PC-9 (cell line): ENCODE results near the gene USH1C. TPM values are rescaled to one million over a fixed set of nuclear protein-coding genes. Genes with fewer than 3 reads are reported as not detected.

Source experiments
- Bru-seq: library from RNA; stranded (reverse); fragments of 400-500 nt; gene quantifications from one replicate; lab custom pipeline; 2021; lab: Mats Ljungman, UMichigan
- BruChase-seq, 2 experiments: library from RNA; stranded (reverse); fragments of 400-500 nt; gene quantifications; one replicate each; lab custom pipeline; 2021; lab: Mats Ljungman, UMichigan
- BruUV-seq: library from RNA; stranded (reverse); fragments of 400-500 nt; replicated peaks from 2 replicates; lab custom pipeline; 2021; lab: Mats Ljungman, UMichigan
- CTCF ChIA-PET: fragments of 300-600 bp; sonication (Branson Sonifier 250); formaldehyde crosslinking; loops from one replicate; lab custom pipeline; 2022; ENCODE audit warnings: antibody characterized with exemption; lab: Charles Lee
- POLR2A ChIA-PET: fragments of 300-600 bp; sonication (Branson Sonifier 250); formaldehyde crosslinking; loops from one replicate; lab custom pipeline; 2022; ENCODE audit warnings: antibody characterized with exemption; ENCODE audit not compliant: unreplicated experiment; lab: Charles Lee
- DNase-seq, 2 experiments: peaks; one replicate each; pipeline versions ENCODE4 v3.0.0 to v3.0.0-alpha.2; 2015 to 2022; ENCODE audit warnings: mixed read lengths in 1 of 2
- H2AFZ ChIP-seq: fragments of 200-600 bp; sonication (generic); 2 replicates; pipeline ENCODE4 v1.8.1; 2017; ENCODE audit warnings: antibody characterized with exemption
- H3F3A ChIP-seq: fragments of 200-600 bp; sonication (generic); 2 replicates; pipeline ENCODE4 v1.8.1; 2017; ENCODE audit warnings: antibody characterized with exemption, mild to moderate bottlenecking, low read depth; ENCODE audit not compliant: insufficient read depth
- H3K27ac ChIP-seq: fragments of 200-600 bp; sonication (generic); 2 replicates; pipeline ENCODE4 v1.6.1; 2016; ENCODE audit warnings: mixed run types
- H3K27me3 ChIP-seq: fragments of 200-600 bp; sonication (generic); 2 replicates; pipeline ENCODE4 v1.6.1; 2016; ENCODE audit warnings: low read depth, mixed run types; ENCODE audit not compliant: insufficient read depth
- H3K36me3 ChIP-seq: fragments of 200-600 bp; sonication (generic); 2 replicates; pipeline ENCODE4 v1.6.1; 2016; ENCODE audit warnings: low read depth, mixed run types
- H3K4me1 ChIP-seq: fragments of 200-600 bp; sonication (generic); replicated peaks from 2 replicates; pipeline ENCODE4 v1.6.1; 2016; ENCODE audit warnings: mixed run types; ENCODE audit not compliant: insufficient read depth
- H3K4me2 ChIP-seq: fragments of 200-600 bp; sonication (generic); 2 replicates; pipeline ENCODE4 v1.6.1; 2017; ENCODE audit warnings: mixed run types
- H3K4me3 ChIP-seq: fragments of 200-600 bp; sonication (generic); 2 replicates; pipeline ENCODE4 v1.6.1; 2016; ENCODE audit warnings: mixed run types
- H3K79me2 ChIP-seq: fragments of 200-600 bp; sonication (generic); 2 replicates; pipeline ENCODE4 v1.6.1; 2017; ENCODE audit warnings: low read depth, mixed run types
- H3K9me2 ChIP-seq: fragments of 200-600 bp; sonication (generic); 2 replicates; pipeline ENCODE4 v1.8.1; 2017; ENCODE audit warnings: mild to moderate bottlenecking; ENCODE audit not compliant: insufficient read depth
- H3K9me3 ChIP-seq: fragments of 200-600 bp; sonication (generic); 2 replicates; pipeline ENCODE4 v1.8.1; 2016; ENCODE audit warnings: low read depth; ENCODE audit not compliant: insufficient read depth
- H4K20me1 ChIP-seq: fragments of 200-600 bp; sonication (generic); 2 replicates; pipeline ENCODE4 v1.8.1; 2017; ENCODE audit not compliant: insufficient read depth
- EZH2 ChIP-seq: fragments of 200-600 bp; sonication (generic); IDR thresholded peaks from 2 replicates; pipeline ENCODE4 v1.8.0; 2017; ENCODE audit warnings: antibody characterized with exemption, low read depth
- intact Hi-C: fragments of 100-400 bp; cut with micrococcal nuclease; formaldehyde crosslinking; loops from one replicate; pipeline ENCODE4 v1.10.0; 2022; ENCODE audit not compliant: unreplicated experiment
- long read RNA-seq: library from polyadenylated mRNA; stranded (forward); transcript quantifications from one replicate; pipeline ENCODE4 v2.0.0, GENCODE V29; 2022
- total RNA-seq: library from RNA; stranded (reverse); gene quantifications from 2 replicates; pipeline ENCODE4 v1.2.3, GENCODE V29; 2021
- TF ChIP-seq, protein P1 (sequence below): fragments of 200-600 bp; sonication (generic); conservative IDR thresholded peaks from 2 replicates; pipeline ENCODE4 v1.6.1; 2017; ENCODE audit warnings: mixed run types, antibody characterized with exemption, mild to moderate bottlenecking, moderate library complexity

The USH1C gene
- total RNA-seq (not detected in 2 replicates), Bru-seq, nascent RNA (not detected), BruChase-seq, experiment 1, labeled RNA remaining after a 2-hour chase (not detected), BruChase-seq, experiment 2, labeled RNA remaining after a 6-hour chase (not detected)
- long read RNA-seq, result 0 reads

GRCh38 chr11:17544181-17544622 lies at the start of gene USH1C:
TSS of gene USH1C (minus strand) at chr11:17544416. CDS start at chr11:17544307, 109 bp downstream.
- POLR2A ChIA-PET, result no interaction called here

DNA sequence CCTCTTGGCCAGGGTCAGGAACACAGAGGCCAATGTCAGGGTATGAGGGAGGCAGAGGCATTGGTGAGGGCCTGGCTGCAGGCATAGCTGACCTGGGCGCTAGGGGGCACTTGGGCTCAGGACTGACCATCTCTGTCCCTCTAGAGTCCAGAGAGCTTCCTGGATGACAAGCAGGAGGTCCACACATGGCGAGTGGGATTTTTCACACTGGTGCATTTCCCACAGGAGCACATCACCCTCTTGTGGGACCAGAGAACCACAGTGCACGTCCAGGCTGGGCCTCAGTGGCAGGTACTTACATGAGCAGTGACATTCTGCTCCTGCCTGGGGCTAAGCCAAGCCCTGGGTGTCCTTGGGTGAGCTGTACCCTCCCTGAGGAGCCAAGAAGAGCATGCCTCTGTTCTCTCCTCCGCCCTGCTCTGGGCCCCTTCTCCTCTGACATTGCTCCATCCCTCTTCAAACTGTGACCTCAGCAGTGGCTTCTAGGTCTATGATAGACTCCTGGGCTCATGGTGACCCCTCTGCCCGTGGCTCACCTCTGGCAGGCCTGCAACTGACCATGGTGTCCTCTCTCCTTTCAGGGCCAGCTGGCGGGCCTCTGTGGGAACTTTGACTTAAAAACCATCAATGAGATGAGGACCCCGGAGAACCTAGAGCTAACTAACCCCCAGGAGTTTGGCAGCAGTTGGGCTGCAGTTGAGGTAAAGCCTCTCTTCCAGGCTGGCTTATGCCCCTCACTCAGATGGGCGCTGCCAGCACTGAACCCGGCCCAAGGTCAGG lies 49.4 kb upstream of the USH1C start:
- Histone ChIP-seq H3K36me3 (no peaks in the 10 kb centered on the region), H3K27me3 (peaks cover 72% of the 10 kb centered on the region), H3K27ac (no peak overlapping the region), H3K4me3 (no peak overlapping the region), H3F3A (no peaks in the 10 kb centered on the region), H4K20me1 (no peaks in the 10 kb centered on the region; the same call in 1 of the 2 replicates), H3K4me1 (no peaks in the 10 kb centered on the region), H3K9me2 (no peaks in the 10 kb centered on the region), H2AFZ (no peak overlapping the region), H3K79me2 (no peaks in the 10 kb centered on the region), H3K9me3 (no peaks in the 10 kb centered on the region), H3K4me2 (no peak overlapping the region)
- POLR2A ChIA-PET, result no interaction called here
- no TSS peak for BruUV-seq
- CTCF ChIA-PET, result no interaction called here
- TF ChIP-seq, protein P1, sequence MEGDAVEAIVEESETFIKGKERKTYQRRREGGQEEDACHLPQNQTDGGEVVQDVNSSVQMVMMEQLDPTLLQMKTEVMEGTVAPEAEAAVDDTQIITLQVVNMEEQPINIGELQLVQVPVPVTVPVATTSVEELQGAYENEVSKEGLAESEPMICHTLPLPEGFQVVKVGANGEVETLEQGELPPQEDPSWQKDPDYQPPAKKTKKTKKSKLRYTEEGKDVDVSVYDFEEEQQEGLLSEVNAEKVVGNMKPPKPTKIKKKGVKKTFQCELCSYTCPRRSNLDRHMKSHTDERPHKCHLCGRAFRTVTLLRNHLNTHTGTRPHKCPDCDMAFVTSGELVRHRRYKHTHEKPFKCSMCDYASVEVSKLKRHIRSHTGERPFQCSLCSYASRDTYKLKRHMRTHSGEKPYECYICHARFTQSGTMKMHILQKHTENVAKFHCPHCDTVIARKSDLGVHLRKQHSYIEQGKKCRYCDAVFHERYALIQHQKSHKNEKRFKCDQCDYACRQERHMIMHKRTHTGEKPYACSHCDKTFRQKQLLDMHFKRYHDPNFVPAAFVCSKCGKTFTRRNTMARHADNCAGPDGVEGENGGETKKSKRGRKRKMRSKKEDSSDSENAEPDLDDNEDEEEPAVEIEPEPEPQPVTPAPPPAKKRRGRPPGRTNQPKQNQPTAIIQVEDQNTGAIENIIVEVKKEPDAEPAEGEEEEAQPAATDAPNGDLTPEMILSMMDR, result no peak
- TF ChIP-seq EZH2, result no peak
- no peak for DNase-seq
- intact Hi-C loops, result loop anchor here (10.0 kb wide), 1 partner anchor 521 kb away; no protein-coding TSS in a partner anchor

More at GRCh38 chr11:17544181-17544622, at the start of gene USH1C:
- intact Hi-C loops, result no loop called here
- Histone ChIP-seq H3K9me2 (no peaks in the 10 kb centered on the region), H4K20me1 (no peaks in the 10 kb centered on the region), H3F3A (no peaks in the 10 kb centered on the region), H2AFZ (no peak within 1 kb of the TSS), H3K36me3 (no peaks in the 10 kb centered on the region), H3K4me3 (no peak within 1 kb of the TSS), H3K4me1 (no peaks in the 10 kb centered on the region), H3K27ac (no peak within 1 kb of the TSS), H3K27me3 (peaks cover 42% of the 10 kb centered on the region), H3K79me2 (no peaks in the 10 kb centered on the region), H3K4me2 (no peak within 1 kb of the TSS), H3K9me3 (no peaks in the 10 kb centered on the region)
- BruUV-seq, result no TSS peak
- CTCF ChIA-PET, result no interaction called here
- TF ChIP-seq EZH2, result no peak
- no peak for DNase-seq

DNA sequence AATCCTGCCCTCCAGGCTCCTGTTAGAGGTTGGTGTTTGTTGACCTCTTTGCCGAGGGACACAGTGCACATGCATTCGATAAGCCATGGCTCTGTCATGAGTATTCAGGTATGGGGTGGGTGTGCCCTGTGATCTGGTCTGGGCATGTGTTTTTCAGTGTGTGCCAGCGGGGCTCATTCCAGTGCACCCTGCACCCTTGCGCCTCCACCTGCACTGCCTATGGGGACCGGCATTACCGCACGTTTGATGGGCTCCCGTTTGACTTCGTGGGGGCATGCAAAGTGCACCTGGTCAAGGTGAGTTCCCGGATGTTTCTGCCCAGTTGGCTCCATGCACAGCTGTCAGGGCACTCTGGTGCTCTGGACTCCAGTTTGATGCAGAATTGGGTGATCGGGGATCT lies 47.1 kb upstream of the USH1C start:
- Histone ChIP-seq H3K9me2 (no peaks in the 10 kb centered on the region), H3K4me1 (no peaks in the 10 kb centered on the region), H3K27ac (no peak overlapping the region), H4K20me1 (no peaks in the 10 kb centered on the region), H3K27me3 (peaks cover 86% of the 10 kb centered on the region), H3K79me2 (no peaks in the 10 kb centered on the region), H2AFZ (no peak overlapping the region), H3K4me2 (no peak overlapping the region), H3F3A (no peaks in the 10 kb centered on the region), H3K9me3 (no peaks in the 10 kb centered on the region), H3K36me3 (no peaks in the 10 kb centered on the region), H3K4me3 (no peak overlapping the region)
- DNase-seq, result no peak
- no TSS peak for BruUV-seq
- intact Hi-C loops, result loop anchor here (10.0 kb wide), 1 partner anchor 524 kb away; no protein-coding TSS in a partner anchor
- ChIA-PET POLR2A (no interaction called here), CTCF (no interaction called here)
- TF ChIP-seq, protein P1, result no peak
- no peak for TF ChIP-seq EZH2
